ENCODE data around the gene WWOX.

GRCh38 chr16:79186196-79186595 is 1086.7 kb downstream of the WWOX start:
- no peak for TF ChIP-seq CTCF (IDR thresholded peaks at IDR 0.05; ENCODE audit: poor library complexity)
- TF ChIP-seq EZH2 (IDR thresholded peaks at IDR 0.05; ENCODE audit: borderline replicate concordance) = no peak

Data from hepatocyte (in vitro differentiated cells).